ENCODE measurements around the gene MRPS24.

DNA sequence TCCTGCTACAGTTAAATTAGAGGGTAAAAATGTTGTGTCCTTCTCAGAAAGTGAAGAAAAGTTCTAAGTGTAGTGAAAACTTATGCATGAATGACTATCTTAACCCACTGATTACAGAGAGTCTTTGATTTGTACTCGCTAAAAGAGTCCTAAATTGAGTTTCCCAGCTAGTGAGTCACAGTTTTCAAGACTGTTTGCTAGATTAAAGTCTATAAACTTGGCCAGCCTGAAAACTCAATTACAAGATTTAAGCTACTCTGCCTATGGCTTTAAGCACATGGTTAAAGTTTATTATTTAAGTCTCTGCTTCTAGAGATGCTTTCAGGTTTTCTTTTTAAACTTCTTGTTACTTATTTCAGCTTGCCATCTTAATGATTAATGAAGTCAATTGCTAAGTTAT lies 44.4 kb downstream of the MRPS24 start:
- TF ChIP-seq JUN (CRISPR knock-in tag; IDR thresholded peaks at IDR 0.05) (no peak), GABPB1 (CRISPR knock-in tag; IDR thresholded peaks at IDR 0.05) (no peak)

All from WTC11 (cell line).